GM18861 (cell line): ENCODE data around the gene IFIT3.
A peak's percentile ranks its signal among the peaks of the same experiment; 100 is the strongest.
"Not testable (repeated sequence)": the region's sequence is repeated elsewhere in the genome, so short reads cannot be mapped to it uniquely, and the experiment has no call there.

Experiments used
- ATAC-seq: cut with Tn5 transposase; IDR thresholded peaks from one replicate; pipeline ENCODE4 v1.9.1; 2021; ENCODE audit not compliant: unreplicated experiment

IFIT3 gene

GRCh38 chr10:89327803-89328441 lies at the start of gene IFIT3:
TSS of gene IFIT3 (plus strand) at chr10:89327997. CDS start at chr10:89328074, 77 bp downstream.
- ATAC-seq, result no peak

- no peak for ATAC-seq
These were observed 49.7 kb upstream of the IFIT3 start for GRCh38 chr10:89278034-89278535.

DNA sequence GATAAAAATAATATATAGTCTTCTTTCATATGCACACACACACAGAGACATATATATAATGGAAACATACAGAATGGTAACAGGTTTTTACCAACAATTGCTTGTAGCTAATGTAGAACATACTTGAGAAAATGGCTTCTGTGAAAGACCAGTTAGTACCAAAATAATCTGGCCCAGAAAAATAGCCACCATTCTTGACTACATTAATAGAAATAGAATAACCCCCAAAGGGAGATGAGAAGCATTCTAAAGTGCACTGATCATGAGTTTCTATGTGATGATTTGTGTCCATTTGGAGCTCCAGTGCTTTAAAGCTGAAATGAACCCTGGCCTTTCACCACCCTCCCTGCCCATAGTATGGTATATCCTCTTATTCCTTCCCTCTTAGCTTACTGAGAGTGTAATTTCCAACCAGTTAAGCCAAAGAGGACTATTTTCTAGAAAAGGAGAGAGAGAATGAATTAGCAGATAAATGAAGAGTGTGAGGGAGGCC lies 48.9 kb upstream of the IFIT3 start:
- no peak for ATAC-seq

GRCh38 chr10:89279421-89279869 lies 48.4 kb upstream of the IFIT3 start:
- no peak for ATAC-seq

DNA sequence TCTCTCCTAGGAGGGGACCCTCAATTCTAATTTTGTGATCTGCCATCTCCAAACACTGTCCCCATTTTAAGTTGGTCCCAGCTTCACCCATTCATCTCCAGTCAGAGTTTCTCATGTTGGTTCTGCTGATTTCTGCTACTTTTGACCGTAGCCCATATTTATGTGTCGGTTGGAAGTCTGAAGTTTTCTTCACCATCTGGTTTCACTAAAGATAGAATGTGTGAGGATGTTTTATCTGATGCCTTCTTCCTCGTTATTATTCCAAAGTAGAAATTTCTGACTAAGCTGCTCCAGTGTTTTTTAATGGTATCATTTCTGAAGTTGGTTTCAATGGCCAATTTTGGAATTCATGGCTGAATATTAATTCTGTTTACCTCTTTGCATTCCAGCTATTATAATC lies 47.3 kb upstream of the IFIT3 start:
- ATAC-seq, result no peak

DNA sequence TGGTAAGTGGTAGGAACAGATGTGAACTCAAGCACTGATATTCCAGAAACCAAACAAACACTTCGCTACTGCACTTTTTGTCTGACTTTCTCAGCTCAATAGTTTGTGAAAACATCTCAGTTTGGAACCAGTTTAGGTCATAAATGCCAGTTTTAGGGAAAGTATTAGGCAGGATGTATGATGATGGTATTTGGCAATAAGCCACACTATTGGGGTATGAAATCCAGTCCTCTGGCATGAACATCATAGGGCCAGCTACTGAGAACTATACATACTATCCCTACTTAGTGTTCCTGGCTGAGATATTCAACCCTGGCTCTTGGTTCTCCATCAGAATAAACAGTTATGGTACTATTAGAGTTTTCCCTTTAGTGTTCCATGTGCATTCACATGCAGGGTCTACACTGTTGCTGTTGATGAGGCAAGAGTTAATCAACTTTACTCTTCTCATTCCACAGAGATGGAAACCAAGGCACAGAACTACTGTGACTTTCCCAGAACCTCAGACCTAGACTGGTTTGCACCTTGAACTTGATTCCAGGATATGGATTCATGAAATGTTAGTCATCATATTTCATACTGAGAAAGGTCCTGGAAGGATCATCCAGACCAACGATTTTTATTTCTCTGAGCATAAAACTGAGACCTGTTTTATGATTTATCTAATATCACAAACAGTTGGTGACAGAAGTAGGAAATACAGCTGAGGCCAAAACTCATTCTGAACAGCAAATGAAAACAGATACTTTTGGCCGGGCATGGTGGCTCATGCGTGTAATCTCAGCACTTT lies 46.0 kb upstream of the IFIT3 start:
- ATAC-seq, result no peak

DNA sequence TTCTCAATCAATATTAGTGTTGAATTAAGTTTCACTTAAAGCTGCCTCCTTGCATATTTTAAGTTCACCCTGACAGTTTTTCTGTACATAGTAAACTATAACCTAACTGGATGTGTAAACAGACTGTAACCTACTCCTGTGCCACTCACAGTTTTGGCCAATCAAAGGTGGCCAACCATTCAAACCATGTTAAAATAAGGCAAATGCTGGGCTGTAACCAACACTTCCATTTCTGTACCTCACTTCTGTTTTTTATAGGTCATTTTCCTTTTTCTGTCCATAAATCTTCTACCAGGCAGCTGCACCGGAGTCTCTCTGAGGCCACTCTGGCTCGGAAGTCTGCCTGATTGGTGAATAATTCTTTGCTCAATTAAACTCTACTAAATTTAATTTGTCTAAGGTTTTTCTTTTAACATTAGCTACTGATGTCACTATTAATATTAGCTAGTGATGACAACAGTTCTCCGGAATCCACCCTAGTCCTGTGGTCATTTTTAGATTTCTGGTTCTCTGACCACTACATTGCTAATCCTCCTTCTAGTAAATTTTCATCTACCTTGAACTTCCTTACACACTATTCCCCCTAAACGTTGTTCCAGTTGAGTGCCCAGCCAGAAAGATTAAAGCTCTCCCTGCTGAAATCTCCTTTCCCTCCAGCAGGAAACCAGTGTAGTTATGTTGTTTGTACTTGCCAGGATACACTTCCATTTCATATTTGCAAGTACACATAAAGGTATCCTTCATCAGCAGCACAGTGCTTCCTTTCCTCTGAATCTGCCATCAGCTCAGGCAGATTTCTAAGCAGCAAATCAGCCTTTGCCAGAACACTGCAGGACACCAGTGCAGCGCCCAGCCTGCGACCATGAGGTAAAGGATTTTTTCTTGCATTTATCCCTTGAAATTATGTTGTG lies 44.5 kb upstream of the IFIT3 start:
- ATAC-seq, result no peak

DNA sequence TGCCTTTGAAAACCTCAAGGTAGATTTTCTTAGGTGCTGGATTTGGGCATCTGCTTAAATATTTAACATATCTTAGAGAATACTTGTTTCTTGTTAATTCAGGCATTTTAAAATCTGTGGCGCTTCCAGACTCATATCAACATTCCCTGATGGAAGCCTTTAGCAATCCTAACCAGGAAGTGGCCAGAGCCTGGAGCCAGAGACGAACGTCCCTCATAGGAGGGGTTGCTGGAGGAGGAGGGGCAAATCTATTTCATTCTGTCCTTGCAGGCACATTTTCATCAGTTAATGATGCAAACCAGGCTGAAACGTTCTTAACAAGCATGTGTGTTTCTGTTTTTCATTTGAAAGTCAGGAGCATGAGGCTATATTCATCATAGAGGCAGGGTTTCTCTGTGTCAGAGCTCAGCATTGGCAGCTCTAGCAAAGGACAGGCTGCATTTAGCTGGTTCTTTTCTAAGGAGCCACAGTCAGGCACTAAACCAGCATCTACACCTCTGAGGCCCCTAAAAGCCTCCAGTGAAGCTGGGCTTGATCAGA lies 43.8 kb upstream of the IFIT3 start:
- no peak for ATAC-seq

GRCh38 chr10:89284711-89285110 lies 43.1 kb upstream of the IFIT3 start:
- ATAC-seq, result not testable (repeated sequence)

DNA sequence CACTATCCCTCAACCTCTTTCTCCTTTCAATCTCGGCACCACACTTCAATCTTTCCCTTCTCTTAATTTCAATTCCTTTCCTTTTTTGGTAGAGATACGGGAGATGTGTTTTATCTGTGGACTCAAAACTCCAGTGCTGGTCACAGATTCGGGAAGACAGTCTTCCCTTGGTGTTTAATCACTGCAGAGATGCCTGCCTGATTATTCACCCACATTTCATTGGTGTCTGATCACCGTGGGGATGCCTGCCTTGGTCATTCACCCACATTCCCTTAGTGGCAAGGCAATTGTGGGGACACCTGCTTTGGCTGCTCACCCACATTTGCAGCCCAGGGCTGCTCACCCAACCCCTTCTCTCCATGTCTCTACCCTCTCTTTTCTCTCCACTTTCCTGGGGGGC lies 42.5 kb upstream of the IFIT3 start:
- ATAC-seq, result not testable (repeated sequence)

DNA sequence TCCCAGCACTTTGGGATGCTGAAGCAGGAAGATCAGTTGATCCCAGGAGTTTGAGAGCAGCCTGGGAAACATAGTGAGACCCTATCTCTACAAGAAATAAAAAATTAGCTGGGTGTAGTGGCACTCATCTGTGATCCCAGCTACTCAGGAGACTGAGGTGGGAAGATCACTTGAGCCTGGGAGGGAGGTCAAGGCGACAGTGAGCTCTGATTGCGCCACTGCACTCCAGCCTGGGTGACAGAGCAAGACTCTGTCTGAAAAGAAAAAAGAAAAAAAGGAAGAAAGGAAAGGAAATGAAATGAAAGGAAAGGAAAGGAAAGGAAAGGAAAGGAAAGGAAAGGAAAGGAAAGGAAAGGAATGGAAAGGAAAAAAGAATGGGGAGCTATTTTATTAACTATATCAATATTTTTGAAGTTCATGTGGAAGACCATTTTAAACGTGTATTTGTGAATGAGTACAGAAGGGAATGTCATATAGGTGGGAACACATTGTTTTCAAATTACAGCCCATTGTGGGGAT lies 33.0 kb upstream of the IFIT3 start:
- ATAC-seq, result no peak

DNA sequence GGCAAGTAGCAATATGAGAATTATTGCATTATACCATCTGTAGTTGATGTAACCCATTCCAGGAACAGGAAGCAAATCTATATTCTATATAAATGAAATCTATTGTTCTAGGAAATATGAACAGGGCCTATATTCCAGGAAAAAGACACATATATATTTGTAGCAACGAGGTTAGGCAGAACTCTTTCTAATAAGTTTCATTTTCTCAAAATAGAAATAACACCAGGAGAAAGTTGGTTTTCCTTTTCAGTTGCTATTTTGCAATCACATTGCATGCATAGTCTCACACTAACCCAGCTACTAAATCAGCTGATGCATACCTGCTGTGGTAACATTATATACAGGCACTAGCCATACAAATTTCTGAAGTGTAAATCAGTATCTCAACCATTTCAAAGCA lies 32.2 kb upstream of the IFIT3 start:
- ATAC-seq, result no peak

DNA sequence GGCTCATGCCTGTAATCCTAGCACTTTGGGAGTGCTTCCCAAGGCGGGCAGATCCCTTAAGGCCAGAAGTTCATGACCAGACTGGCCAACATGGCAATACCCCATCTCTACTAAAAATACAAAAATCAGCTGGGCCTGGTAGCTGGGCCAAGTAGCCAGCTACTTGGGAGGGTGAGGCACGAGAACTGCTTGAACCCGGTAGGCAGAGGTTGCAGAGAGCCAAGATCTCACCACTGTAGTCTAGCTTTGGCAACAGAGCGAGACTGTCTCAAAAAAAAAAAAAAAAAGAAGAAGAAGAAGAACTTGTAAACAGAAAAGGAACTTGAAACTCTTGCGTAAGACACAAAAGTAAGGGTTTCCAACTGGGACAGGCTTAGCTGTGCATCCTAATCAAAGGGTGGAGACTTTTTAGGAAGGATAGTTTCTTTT lies 31.6 kb upstream of the IFIT3 start:
- no peak for ATAC-seq

DNA sequence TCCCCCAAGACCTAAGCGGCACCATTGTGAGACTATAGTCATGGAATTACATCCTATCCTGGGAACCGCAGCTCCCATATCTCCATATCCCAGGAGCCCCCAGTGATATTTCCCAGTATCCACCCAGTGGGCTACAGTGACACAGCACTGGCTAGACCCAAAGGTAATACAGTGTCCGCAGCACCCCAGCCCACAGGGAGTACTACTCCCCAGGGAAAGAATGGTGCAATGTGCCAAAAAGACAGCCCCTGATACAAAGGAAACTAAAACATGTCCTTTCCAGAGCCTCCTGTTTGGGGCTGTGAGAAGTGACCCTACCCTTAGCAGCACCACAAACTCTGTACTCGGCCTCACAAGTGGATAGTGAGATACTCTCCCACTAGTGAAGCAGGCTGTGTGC lies 30.4 kb upstream of the IFIT3 start:
- ATAC-seq, result no peak

DNA sequence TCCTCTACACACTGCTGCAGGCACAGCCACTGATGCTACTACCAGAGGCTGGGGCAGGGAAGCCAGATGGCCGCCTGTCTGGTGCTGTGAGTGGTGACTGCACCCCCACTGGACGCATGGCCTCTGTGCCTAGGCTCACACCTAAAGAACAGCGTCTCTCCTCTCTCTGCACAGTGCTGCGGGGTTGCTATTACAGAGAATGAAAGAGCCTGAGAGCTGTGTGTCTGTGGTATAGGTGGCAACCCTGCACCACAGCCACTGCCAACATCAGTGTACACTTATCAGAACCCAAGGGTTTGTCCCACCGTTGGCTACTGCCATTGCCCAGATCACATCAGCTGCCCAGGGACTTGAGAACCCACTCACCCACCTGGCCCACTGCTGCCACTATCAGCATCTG lies 30.0 kb upstream of the IFIT3 start:
- ATAC-seq, result no peak

DNA sequence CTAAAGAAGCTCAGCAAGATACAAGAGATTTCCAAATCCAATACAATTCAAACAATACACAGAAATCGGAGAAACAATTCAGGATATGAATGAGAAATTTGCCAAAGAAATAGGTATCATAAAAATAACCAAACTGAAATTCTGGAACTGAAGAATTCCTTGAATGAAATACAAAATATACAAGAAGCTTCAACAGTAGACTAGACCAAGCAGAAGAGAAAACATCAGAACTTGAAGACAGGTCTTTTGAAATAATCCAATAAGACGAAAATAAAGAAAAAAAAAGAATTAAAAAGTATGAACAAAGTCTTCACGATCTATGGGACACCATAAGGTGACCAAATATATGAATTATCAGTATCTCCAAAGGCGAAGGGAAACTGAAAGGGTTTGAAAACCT lies 28.8 kb upstream of the IFIT3 start:
- no peak for ATAC-seq

- ATAC-seq, result peak; percentile 18
These were observed 26.6 kb upstream of the IFIT3 start for GRCh38 chr10:89301232-89301631.

DNA sequence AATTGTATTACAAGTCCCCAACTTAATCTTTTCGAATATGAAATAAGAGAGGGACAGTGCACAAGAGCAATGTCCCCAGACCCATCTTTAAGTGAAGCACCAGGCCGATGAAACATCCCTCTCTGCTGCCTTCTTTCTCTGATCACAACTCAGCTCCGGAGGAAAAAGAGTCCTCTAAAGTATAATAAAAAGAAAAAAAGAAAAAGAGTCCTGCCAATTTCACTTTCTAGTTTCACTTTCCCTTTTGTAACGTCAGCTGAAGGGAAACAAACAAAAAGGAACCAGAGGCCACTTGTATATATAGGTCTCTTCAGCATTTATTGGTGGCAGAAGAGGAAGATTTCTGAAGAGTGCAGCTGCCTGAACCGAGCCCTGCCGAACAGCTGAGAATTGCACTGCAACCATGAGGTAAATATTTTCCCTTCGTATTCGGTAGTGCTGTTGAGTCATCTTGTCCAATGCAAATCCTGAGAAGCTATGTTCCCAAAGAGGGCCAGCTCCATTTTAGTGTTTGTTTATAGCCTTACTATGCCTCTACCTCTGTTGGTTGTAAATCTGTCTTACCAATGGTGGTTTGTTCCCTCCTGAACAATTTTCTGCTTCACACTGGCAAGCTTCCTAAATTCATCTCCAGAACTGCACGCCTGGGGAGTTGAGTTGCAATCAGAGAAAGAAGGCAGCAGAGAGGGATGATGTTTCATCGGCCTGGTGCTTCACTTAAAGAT lies 25.9 kb upstream of the IFIT3 start, which contains the start of gene IFIT2:
TSS of gene IFIT2 (plus strand) at position 326 of the 725 bp plus-strand sequence. CDS start at position 404, 78 bp downstream.
- ATAC-seq, result peak; percentile 77

DNA sequence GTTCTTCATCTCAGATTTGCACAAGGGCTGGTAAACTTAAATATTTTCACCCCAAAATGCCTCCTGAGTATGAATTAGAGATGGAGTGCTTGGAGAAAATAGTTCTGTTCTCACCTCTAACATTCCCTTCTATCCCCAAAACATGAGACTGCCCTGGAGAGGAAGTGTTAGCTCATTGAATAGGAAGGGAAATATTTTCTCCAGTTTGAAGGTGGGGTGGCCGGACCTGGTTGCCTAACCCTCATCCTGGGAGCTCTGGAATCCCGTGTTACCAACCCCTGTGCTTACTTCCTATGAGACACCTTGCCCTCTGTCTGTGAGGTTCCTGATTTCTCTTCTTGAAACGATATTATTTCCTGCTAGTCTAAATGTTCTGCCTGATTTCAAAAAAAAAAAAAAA lies 25.2 kb upstream of the IFIT3 start:
- no peak for ATAC-seq

- no peak for ATAC-seq
These were observed 24.6 kb upstream of the IFIT3 start for GRCh38 chr10:89303161-89303560.
